GM19025 (cell line): ENCODE data around the gene LY6G6C.

Source experiments
- ATAC-seq: cut with Tn5 transposase; IDR thresholded peaks from one replicate; pipeline ENCODE4 v1.9.1; 2021; ENCODE audit warnings: mild to moderate bottlenecking, low read depth, moderate library complexity; ENCODE audit not compliant: unreplicated experiment

The LY6G6C gene

DNA sequence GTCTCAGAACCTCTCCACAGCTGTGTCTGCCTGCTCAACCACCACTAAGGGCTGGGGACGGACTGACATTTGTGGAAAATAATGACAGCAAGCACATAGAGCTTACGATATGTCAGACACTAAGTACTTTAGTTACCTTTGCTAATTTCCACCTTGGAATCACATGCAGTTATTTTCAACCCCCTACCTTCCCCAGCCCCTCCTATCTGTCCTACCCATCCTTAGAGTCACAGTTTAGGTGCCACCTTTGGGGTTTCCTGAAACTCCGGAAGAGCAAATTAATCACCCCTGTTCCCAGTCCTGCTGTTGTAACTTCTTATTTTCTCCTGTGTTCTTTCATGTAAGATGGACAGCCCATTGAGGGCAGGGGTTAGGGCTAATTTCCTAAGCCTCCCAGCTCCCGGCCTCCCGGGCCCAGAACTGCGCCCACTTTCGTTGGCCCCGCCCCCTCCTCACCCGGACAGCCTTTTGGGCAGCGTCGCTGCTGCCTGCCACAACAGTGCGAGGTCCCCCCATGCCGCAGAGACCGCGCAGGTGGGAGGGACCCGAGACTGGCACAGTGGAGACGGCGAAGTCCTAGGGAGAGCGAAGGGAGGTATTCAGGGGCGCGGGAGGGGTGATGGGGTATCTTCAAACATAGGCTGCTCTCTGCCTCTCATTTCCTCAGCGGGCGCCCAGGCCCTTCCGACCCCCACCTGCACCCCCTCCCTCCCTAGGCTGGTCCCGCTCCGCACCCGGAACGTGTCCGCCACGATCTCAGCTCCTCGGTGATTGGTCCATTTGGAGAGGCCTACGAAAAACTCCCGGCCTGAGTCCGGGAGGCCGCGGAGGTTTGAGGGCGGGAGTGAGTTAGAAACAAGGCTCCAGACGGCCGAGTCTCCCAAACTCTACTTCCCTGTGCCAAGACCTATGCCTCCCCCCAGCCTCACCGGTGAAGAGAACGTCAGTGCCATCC is 6.4 kb upstream of the LY6G6C start:
- no peak for ATAC-seq

GRCh38 chr6:31727034-31727716 is 5.6 kb upstream of the LY6G6C start:
- ATAC-seq = no peak

DNA sequence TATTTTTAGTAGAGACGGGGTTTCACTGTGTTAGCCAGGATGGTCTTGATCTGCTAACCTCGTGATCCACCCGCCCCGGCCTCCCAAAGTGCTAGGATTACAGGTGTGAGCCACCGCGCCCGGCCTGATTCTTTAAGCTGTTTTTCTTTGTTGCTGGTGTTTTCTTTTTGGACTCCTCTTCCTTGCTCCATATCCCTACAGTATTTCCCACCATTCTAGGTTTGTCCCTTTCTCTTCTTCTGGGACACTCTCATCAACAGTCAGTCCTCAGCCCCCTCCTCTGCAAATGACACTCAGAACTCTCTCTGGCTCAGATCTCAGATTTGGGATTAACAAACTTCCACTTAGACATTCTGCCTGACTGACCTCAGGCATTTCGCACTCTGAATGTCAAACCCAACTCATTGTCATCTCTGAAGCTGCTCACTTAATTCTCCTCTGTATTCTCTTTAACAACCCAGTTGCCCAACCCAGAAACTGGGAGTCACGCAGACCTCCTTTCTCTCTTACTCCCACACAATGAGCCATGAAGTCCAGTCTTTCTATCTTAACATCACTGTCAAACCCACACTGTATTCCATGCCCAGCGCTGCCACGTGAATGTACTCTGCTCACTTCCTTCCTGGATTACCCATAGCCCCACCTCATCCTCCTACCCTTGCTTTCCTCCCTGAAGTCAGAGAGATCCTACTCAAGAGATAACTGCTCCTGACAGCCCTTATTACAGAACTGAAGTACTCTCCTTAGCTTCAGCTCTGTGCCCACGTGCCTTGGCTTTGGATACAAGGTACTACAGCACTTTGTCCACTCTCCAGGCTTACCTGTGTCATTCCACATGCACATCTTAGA is 4.2 kb upstream of the LY6G6C start:
- ATAC-seq = no peak

DNA sequence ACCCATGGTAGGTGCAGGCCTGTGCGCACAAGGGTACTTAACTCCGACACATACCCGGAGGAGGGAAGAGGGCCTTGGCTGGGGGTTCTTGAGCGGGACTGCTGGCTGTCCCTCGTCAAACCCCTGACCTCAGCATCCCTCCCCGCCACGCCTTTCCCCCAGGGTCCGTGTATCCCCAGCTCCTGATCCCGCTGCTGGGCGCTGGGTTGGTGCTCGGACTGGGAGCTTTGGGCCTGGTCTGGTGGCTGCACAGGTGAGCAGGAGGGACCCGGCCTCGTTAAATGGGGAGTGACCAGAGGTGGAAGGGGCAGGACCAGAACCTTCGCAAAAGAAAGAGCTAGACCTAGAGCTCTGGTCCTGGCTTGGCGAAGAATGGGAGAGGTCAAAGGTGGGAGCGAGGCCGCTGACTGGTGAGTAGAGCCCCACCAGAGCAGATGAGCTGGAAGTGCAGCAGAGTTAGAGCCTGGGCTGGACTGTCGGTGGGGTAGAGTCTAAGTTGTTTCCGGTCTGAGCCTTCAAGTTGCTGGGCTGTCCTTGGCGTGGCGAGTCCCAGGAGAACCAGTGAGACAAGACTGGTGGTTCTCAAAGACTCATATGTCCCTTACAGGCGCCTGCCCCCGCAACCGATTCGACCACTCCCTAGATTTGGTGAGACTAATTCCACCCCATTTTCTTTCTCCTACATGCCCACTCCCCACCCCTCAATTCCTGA is 2.6 kb upstream of the LY6G6C start:
- no peak for ATAC-seq

DNA sequence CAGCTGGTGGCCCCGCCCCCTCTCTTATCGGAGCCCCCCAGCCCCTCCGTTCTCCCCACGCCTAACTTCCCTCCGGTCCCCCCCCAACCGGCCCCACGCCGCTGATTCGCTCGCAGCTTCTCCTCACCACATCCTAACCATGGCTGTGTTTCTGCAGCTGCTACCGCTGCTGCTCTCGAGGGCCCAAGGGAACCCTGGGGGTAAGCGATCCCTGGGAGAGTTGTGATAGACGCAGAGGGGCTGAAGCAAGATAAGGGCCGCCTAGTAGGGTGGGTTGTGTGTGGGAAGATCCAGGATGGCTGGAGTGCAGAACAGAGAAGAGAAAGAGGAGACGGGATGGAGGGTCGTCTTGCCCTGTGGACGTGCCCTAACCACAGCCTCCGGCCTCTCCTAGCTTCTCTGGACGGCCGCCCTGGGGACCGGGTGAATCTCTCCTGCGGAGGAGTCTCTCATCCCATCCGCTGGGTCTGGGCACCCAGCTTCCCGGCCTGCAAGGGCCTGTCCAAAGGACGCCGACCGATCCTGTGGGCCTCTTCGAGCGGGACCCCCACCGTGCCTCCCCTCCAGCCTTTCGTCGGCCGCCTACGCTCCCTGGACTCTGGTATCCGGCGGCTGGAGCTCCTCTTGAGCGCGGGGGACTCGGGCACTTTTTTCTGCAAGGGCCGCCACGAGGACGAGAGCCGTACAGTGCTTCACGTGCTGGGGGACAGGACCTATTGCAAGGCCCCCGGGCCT is 1.9 kb upstream of the LY6G6C start, which contains the start of gene MPIG6B:
TSS of gene MPIG6B (plus strand) at position 129 of the 735 bp plus-strand sequence. CDS start at position 140, 11 bp downstream.
- no peak for ATAC-seq

DNA sequence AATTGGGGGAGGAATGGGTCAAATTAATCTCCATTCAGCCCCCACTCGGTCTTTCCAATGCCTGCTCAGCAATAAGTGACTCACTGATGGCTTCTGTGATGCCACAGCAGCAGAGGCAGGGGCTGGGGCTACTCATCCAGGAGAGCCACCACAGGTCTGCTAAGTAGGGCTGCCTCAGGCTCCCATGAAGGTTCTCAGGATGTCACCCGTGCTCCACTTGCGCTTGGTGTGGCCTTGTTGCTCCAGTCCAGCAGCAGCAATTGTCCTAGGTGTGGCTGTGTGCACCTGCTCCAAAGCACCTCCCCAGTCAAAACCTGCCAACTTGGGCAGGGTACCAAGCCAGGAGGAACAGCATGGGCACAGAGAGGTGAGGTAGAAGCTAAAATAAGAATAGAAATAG is 627 bp upstream of the LY6G6C start:
- ATAC-seq = no peak

GRCh38 chr6:31720196-31720770 is 1.3 kb downstream of the LY6G6C start:
- ATAC-seq = no peak

GRCh38 chr6:31719001-31719400 is 2.5 kb downstream of the LY6G6C start:
- ATAC-seq = no peak

- no peak for ATAC-seq
These were observed 3.3 kb downstream of the LY6G6C start for GRCh38 chr6:31718265-31718664.

GRCh38 chr6:31717499-31718222 is 3.9 kb downstream of the LY6G6C start:
- ATAC-seq = no peak

GRCh38 chr6:31715022-31715958 is 6.3 kb downstream of the LY6G6C start, which contains the start of gene LY6G6D:
Gene LY6G6D (plus strand): TSS chr6:31715348. CDS start chr6:31715356, 8 bp downstream.
- ATAC-seq = no peak

DNA sequence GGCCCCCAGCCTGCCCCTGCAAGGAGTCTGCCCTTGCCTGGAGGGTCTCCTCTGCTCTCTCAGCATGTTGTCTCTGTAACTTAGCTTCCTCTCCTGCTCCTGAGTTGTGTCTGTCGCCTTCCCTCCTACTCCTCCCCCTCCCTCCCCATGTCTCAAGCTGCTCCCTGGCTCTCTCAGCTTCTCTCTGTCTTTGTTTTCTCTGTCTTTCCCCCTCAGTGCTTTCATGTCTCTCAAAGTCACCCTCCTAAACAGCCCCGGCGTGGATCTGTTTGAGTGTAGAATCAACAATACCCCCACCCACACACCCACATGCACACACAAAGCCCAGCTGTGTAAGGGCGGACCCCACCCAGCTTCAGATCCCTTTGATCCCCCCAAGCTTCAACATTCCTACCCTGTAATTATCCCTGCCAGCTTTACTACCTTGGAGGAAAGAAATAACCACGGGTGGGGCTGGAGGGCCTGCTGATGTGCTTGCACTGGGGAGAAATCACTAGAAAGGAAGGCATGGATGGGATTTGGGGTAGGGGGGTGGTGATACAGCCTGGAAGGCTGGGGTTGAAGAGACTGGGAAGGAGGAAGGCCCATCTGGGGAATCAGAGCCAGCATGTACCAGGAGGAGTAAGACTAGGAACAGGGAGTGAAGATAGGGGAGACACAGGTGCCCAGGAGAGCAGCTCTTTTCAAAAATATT is 7.4 kb downstream of the LY6G6C start:
- ATAC-seq = no peak

DNA sequence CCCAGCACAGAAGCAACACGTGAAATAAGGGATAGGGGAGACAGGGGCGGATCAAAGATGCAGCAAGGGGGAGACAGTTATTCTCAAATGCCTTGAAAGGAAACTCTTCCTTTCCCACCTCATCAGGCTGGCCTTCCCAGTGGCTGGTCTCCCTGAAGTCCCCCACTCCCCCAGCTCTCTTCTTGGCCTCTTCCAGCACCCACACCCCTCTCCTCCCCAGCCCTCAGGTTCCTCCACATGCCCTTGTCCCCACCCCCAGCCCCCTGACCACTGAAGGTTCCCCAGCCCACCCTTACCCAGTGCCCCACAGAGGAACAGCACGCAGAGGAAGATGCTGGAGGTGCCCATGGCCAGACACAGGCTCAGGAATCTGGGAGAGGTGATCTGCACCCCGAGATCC is 8.1 kb downstream of the LY6G6C start:
- no peak for ATAC-seq

GRCh38 chr6:31712296-31712695 is 9.2 kb downstream of the LY6G6C start:
- no peak for ATAC-seq

DNA sequence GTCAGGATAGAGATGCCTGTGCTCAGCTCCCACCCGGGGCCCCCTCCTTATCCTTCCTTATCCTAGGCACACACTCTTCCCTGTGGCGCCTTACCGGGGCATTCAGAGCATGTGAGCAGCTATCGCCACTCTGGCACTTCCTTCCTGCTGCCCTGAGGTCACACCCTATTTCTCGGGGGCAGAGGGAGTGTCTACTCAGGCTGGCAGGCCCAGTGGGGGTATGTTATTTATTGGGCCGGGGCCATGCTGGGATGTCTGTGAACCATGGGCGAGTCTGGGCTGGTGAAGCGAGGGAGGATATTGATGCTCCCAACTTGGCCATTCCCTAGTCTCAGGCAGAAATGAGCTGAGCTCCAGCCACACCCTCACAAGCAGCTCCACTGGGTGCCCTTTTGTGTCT is 10.3 kb downstream of the LY6G6C start:
- no peak for ATAC-seq

DNA sequence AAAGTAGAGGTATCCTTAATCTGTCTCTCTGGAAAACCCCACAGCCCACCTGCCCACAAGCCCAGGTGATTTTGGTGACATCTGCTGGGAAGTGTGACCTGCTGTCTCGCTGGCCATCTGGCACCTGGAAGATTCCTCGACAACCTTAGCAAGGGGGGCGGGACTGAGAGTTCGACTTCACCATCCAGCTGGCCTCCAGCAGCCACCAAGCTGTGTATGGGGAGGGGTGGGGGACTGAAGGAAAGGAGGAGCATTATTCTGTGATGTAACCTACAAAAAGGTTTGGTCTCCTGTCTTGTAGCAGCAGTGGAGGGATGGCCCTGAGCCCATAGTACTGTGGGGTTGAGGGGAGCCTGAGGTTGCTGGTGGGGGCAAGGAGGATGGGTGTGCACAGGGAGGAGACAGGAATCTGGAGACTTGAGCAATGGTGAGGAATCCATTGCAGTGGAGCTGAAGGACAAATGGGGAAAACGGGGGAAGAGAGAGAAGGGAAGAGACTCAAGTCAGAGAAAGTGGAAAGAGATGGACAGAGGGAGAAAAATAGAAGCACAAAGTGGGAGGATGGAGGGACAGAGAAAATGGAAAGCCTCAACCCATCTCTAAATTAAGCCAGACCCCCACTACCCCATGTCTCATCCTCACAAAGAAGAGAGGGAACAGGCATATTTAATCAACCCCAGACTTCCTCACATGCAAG is 10.9 kb downstream of the LY6G6C start:
- no peak for ATAC-seq
